Measurements from ENCODE around the gene DTNA. TPM values are rescaled to one million over a fixed set of nuclear protein-coding genes. Genes with fewer than 3 reads are reported as not detected.
A peak's percentile ranks its signal among the peaks of the same experiment; 100 is the strongest.

The DTNA gene
- total RNA-seq, 1 experiment from 2014 or later, result 0.77 TPM

GRCh38 chr18:34729264-34729663 lies 19.2 kb downstream of the DTNA start:
- Histone ChIP-seq H3K4me3 (ENCODE audit: low read depth in 2 of 2, low read length in 2 of 2) (no peak overlapping the region), H3K27ac (ENCODE audit: low read length) (no peak overlapping the region), H3K9me3 (ENCODE audit: control insufficient read depth, insufficient read depth, low read depth, low read length) (no peaks in the 10 kb centered on the region), H3K4me1 (ENCODE audit: control insufficient read depth, insufficient read depth, low read length) (no peaks in the 10 kb centered on the region), H3K36me3 (ENCODE audit: control insufficient read depth, insufficient read depth, low read length) (no peaks in the 10 kb centered on the region), H3K27me3 (ENCODE audit: control insufficient read depth, insufficient read depth, low read length) (no peaks in the 10 kb centered on the region)
- DNase-seq (ENCODE audit: low read depth, low spot score) (no peak), ATAC-seq (peak; percentile 63; the same call in 1 of the 2 replicates)
- CTCF ChIA-PET, result no interaction called here
- POLR2A ChIA-PET, result no interaction called here
- in situ Hi-C loops (cut with HindIII; ENCODE audit: low pct_unique_long_range_greater_than_20kb, low sequenced_read_pairs) (no loop called here), intact Hi-C loops (cut with micrococcal nuclease; ENCODE audit: unreplicated experiment) (no loop called here)
- BruUV-seq (replicated peaks), result no TSS peak
- no peak for TF ChIP-seq SIN3A (IDR thresholded peaks at IDR 0.05; ENCODE audit: borderline replicate concordance, insufficient read depth, low read depth, low read length)
- no peak for TF ChIP-seq POLR2AphosphoS5 (IDR thresholded peaks at IDR 0.05; ENCODE audit: low read depth, low read length)
- no peak for TF ChIP-seq TCF7L2 (IDR thresholded peaks at IDR 0.05; ENCODE audit: low read depth, low read length)
- peak; percentile 65 for TF ChIP-seq CTCF (IDR thresholded peaks at IDR 0.05)

GRCh38 chr18:34729740-34730355 lies 19.8 kb downstream of the DTNA start:
- no peaks in the 10 kb centered on the region for H3K9me3 ChIP-seq (ENCODE audit: control insufficient read depth, insufficient read depth, low read depth, low read length)
- intact Hi-C loops (cut with micrococcal nuclease; ENCODE audit: unreplicated experiment) (no loop called here), in situ Hi-C loops (cut with HindIII; ENCODE audit: low pct_unique_long_range_greater_than_20kb, low sequenced_read_pairs) (no loop called here)
- BruUV-seq (replicated peaks), result no TSS peak
- CTCF ChIA-PET, result no interaction called here
- TF ChIP-seq SIN3A (IDR thresholded peaks at IDR 0.05; ENCODE audit: borderline replicate concordance, insufficient read depth, low read depth, low read length), result no peak
- no peak for TF ChIP-seq REST (IDR thresholded peaks at IDR 0.05; ENCODE audit: insufficient read depth in 1 of 2, low read depth in 2 of 2, low read length in 1 of 2)
- TF ChIP-seq TCF7L2 (IDR thresholded peaks at IDR 0.05; ENCODE audit: low read depth, low read length), result no peak
- no peak for TF ChIP-seq POLR2AphosphoS5 (IDR thresholded peaks at IDR 0.05; ENCODE audit: low read depth, low read length)
- no peak for TF ChIP-seq CTCF (IDR thresholded peaks at IDR 0.05)
- H3K4me3 ChIP-seq (ENCODE audit: low read depth in 2 of 2, low read length in 2 of 2), result no peak overlapping the region
- H3K36me3 ChIP-seq (ENCODE audit: control insufficient read depth, insufficient read depth, low read length), result no peaks in the 10 kb centered on the region
- POLR2A ChIA-PET, result no interaction called here
- H3K4me1 ChIP-seq (ENCODE audit: control insufficient read depth, insufficient read depth, low read length), result no peaks in the 10 kb centered on the region
- H3K27me3 ChIP-seq (ENCODE audit: control insufficient read depth, insufficient read depth, low read length), result no peaks in the 10 kb centered on the region
- no peak overlapping the region for H3K27ac ChIP-seq (ENCODE audit: low read length)
- no peak for ATAC-seq
- DNase-seq (ENCODE audit: low read depth, low spot score), result no peak

Measured in Panc1 (cell line).